K562 (cell line): ENCODE data around the gene GET3. TPM values are rescaled to one million over a fixed set of nuclear protein-coding genes. Genes with fewer than 3 reads are reported as not detected.

ENCODE experiments used
- BRF2 ChIP-seq: IDR thresholded peaks from 3 replicates; pipeline ENCODE4 v1.6.1; 2011; ENCODE audit warnings: borderline replicate concordance, mild to moderate bottlenecking; ENCODE audit not compliant: insufficient read length, insufficient read depth
- CSDE1 ChIP-seq, 2 experiments: fragments of 450-650 bp; IDR thresholded peaks; 2 replicates each; pipeline ENCODE4 v1.6.1; 2016; ENCODE audit warnings: mild to moderate bottlenecking in 1 of 2
- DNMT1 ChIP-seq: fragments of 450-650 bp; IDR thresholded peaks from 2 replicates; pipeline ENCODE4 v1.6.1; 2016; ENCODE audit warnings: antibody characterized with exemption, mild to moderate bottlenecking
- ERF ChIP-seq: fragments of 450-650 bp; formaldehyde crosslinking; IDR thresholded peaks from 2 replicates; pipeline ENCODE4 v1.4.0; 2020; ENCODE audit warnings: mild to moderate bottlenecking, mixed read lengths
- KAT7 ChIP-seq: sonication (generic); formaldehyde crosslinking; IDR thresholded peaks from 2 replicates; pipeline ENCODE4 v1.8.0; 2022; ENCODE audit warnings: missing genetic modification reagents, mild to moderate bottlenecking, borderline replicate concordance
- KAT8 ChIP-seq: fragments of 450-650 bp; IDR thresholded peaks from 2 replicates; pipeline ENCODE4 v1.6.1; 2016; ENCODE audit warnings: low read depth, mild to moderate bottlenecking
- KLF6 ChIP-seq: fragments of 250-450 bp; sonication (Bioruptor Pico); IDR thresholded peaks from 2 replicates; pipeline ENCODE4 v1.4.0; 2020; ENCODE audit warnings: mild to moderate bottlenecking, moderate library complexity, borderline replicate concordance
- MAX ChIP-seq: sonication (generic); formaldehyde crosslinking; IDR thresholded peaks from 2 replicates; pipeline ENCODE4 v1.9.0; 2022; ENCODE audit warnings: mild to moderate bottlenecking, missing genetic modification reagents
- MXI1 ChIP-seq: IDR thresholded peaks from 2 replicates; pipeline ENCODE4 v1.6.1; 2011; ENCODE audit warnings: low read depth, mild to moderate bottlenecking, improper control_type of control experiment, low read length
- PTRF ChIP-seq: fragments of 450-650 bp; IDR thresholded peaks from 2 replicates; pipeline ENCODE4 v1.6.1; 2016; ENCODE audit warnings: mild to moderate bottlenecking, missing genetic modification characterization, missing compliant biosample characterization
- STAT6 ChIP-seq: sonication (generic); formaldehyde crosslinking; IDR thresholded peaks from 2 replicates; pipeline ENCODE4 v1.8.1; 2023; ENCODE audit warnings: mild to moderate bottlenecking, missing genetic modification reagents
- ZNF232 ChIP-seq: sonication (generic); formaldehyde crosslinking; IDR thresholded peaks from 2 replicates; pipeline ENCODE4 v1.8.0; 2022; ENCODE audit warnings: mild to moderate bottlenecking, missing genetic modification reagents
- ZNF24 ChIP-seq: fragments of 450-650 bp; IDR thresholded peaks from 2 replicates; pipeline ENCODE4 v1.6.1; 2016
- ZNF75A ChIP-seq: fragments of 450-650 bp; formaldehyde crosslinking; IDR thresholded peaks from 2 replicates; pipeline ENCODE4 v1.4.0; 2020; ENCODE audit warnings: mild to moderate bottlenecking
- ZNF77 ChIP-seq: fragments of 250-450 bp; sonication (Bioruptor Pico); IDR thresholded peaks from 2 replicates; pipeline ENCODE4 v1.5.0; 2020
- polyA plus RNA-seq, 8 experiments: library from polyadenylated mRNA; depleted of rRNA in 4 of 8; stranded (reverse) in 5 of 8; unstranded in 3 of 8; fragments of >200 nt; fragmentation: Nextera tagmentation in 2 of 8; fragmentation: Illumina TruSeq in 1 of 8; extraction: Ambion mirVana in 2 of 8; extraction: Trizol in 1 of 8; gene quantifications; 2 replicates each; pipeline versions ENCODE4 v1.2.1 to v1.2.3, GENCODE V29; 2011 to 2014; ENCODE audit warnings: inconsistent platforms in 1 of 8, missing spikeins in 1 of 8
- total RNA-seq, 7 experiments: library from RNA; depleted of rRNA in 6 of 7; stranded (reverse); fragments of >200 nt in 6 of 7; fragmentation: Illumina TruSeq in 2 of 7; extraction: Trizol in 2 of 7; gene quantifications; 2 replicates each; pipeline versions ENCODE4 v1.2.1 to v1.2.3, GENCODE V29; 2011 to 2021; ENCODE audit warnings: low replicate concordance in 1 of 7
- TF ChIP-seq, protein P1 (sequence below): sonication (generic); formaldehyde crosslinking; IDR thresholded peaks from 2 replicates; pipeline ENCODE4 v1.8.0; 2023; ENCODE audit warnings: mild to moderate bottlenecking, missing genetic modification reagents
- TF ChIP-seq, protein P2 (sequence below), 2 experiments: IDR thresholded peaks; 2 replicates each; pipeline ENCODE4 v1.6.1; 2012; ENCODE audit warnings: improper control_type of control experiment in 2 of 2, low read depth in 2 of 2, low read length in 2 of 2, borderline replicate concordance in 1 of 2
- TF ChIP-seq, protein P3 (sequence below): fragments of 250-450 bp; sonication (Bioruptor Pico); IDR thresholded peaks from 2 replicates; pipeline ENCODE4 v1.8.0; 2022; ENCODE audit warnings: moderate library complexity, mild to moderate bottlenecking, inconsistent platforms

GET3 gene
- total and polyA plus RNA-seq, 9 of the 15 experiments (the other 6 are each of a cell fraction or from before 2014, with no cell fraction given), result 8.3 to 83.5 (median 51.8) TPM

- no peak; the same call in 1 of the 2 replicates for TF ChIP-seq STAT6 (CRISPR knock-in tag)
- TF ChIP-seq CSDE1 (IDR thresholded peaks at IDR 0.05), result no peak
- no peak for TF ChIP-seq ZNF75A (CRISPR knock-in tag)
- TF ChIP-seq KAT7, result no peak; the same call in 1 of the 2 replicates
- peak; percentile 7; the same call in 1 of the 2 replicates for TF ChIP-seq KLF6 (CRISPR knock-in tag)
- TF ChIP-seq, protein P1, sequence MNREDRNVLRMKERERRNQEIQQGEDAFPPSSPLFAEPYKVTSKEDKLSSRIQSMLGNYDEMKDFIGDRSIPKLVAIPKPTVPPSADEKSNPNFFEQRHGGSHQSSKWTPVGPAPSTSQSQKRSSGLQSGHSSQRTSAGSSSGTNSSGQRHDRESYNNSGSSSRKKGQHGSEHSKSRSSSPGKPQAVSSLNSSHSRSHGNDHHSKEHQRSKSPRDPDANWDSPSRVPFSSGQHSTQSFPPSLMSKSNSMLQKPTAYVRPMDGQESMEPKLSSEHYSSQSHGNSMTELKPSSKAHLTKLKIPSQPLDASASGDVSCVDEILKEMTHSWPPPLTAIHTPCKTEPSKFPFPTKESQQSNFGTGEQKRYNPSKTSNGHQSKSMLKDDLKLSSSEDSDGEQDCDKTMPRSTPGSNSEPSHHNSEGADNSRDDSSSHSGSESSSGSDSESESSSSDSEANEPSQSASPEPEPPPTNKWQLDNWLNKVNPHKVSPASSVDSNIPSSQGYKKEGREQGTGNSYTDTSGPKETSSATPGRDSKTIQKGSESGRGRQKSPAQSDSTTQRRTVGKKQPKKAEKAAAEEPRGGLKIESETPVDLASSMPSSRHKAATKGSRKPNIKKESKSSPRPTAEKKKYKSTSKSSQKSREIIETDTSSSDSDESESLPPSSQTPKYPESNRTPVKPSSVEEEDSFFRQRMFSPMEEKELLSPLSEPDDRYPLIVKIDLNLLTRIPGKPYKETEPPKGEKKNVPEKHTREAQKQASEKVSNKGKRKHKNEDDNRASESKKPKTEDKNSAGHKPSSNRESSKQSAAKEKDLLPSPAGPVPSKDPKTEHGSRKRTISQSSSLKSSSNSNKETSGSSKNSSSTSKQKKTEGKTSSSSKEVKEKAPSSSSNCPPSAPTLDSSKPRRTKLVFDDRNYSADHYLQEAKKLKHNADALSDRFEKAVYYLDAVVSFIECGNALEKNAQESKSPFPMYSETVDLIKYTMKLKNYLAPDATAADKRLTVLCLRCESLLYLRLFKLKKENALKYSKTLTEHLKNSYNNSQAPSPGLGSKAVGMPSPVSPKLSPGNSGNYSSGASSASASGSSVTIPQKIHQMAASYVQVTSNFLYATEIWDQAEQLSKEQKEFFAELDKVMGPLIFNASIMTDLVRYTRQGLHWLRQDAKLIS (CRISPR knock-in tag), result no peak
- TF ChIP-seq ZNF77 (CRISPR knock-in tag), result no peak
- TF ChIP-seq ERF (CRISPR knock-in tag), result 0 out of 2 replicates have a peak, but pooled peaks have one; percentile 31
- TF ChIP-seq, protein P2, sequence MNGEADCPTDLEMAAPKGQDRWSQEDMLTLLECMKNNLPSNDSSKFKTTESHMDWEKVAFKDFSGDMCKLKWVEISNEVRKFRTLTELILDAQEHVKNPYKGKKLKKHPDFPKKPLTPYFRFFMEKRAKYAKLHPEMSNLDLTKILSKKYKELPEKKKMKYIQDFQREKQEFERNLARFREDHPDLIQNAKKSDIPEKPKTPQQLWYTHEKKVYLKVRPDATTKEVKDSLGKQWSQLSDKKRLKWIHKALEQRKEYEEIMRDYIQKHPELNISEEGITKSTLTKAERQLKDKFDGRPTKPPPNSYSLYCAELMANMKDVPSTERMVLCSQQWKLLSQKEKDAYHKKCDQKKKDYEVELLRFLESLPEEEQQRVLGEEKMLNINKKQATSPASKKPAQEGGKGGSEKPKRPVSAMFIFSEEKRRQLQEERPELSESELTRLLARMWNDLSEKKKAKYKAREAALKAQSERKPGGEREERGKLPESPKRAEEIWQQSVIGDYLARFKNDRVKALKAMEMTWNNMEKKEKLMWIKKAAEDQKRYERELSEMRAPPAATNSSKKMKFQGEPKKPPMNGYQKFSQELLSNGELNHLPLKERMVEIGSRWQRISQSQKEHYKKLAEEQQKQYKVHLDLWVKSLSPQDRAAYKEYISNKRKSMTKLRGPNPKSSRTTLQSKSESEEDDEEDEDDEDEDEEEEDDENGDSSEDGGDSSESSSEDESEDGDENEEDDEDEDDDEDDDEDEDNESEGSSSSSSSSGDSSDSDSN (IDR thresholded peaks at IDR 0.05; ENCODE audit: borderline replicate concordance in 1 of 2, low read depth in 2 of 2, low read length in 2 of 2), result 0 out of 4 replicates have a peak, but pooled peaks of 1 of the 2 experiments have one; percentile 23
- no peak for TF ChIP-seq ZNF232 (CRISPR knock-in tag)
- 0 out of 2 replicates have a peak, but pooled peaks have one; percentile 51 for TF ChIP-seq MXI1
- no peak for TF ChIP-seq PTRF (tag)
- no peak for TF ChIP-seq KAT8
- TF ChIP-seq BRF2, result no peak
- no peak for TF ChIP-seq ZNF24
- TF ChIP-seq, protein P3, sequence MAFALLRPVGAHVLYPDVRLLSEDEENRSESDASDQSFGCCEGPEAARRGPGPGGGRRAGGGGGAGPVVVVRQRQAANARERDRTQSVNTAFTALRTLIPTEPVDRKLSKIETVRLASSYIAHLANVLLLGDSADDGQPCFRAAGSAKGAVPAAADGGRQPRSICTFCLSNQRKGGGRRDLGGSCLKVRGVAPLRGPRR, result no peak
- TF ChIP-seq DNMT1, result no peak
- TF ChIP-seq MAX (CRISPR knock-in tag), result no peak; the same call in none of the 2 replicates
These were observed 47.1 kb downstream of the GET3 start (continued) for GRCh38 chr19:12784394-12784870.
